Right lobe of liver (tissue), 6 donors: ENCODE data around the gene BLOC1S5. TPM values are rescaled to one million over a fixed set of nuclear protein-coding genes. Genes with fewer than 3 reads are reported as not detected.

ENCODE experiments used
- ATAC-seq, 4 donors: fragments of 200-7000 bp; cut with Tn5 transposase; one replicate each; pipeline ENCODE4 v1.9.1; 2020; ENCODE audit warnings: mild to moderate bottlenecking in 4 of 4, moderate library complexity in 4 of 4
- DNase-seq, 3 donors: peaks; one replicate each; pipeline ENCODE4 v3.0.0-alpha.2; 2020
- H3K27ac ChIP-seq, 3 donors: fragments of 200-600 bp; one replicate each; pipeline ENCODE4 v1.8.0; 2022
- H3K27me3 ChIP-seq, 2 donors: fragments of 200-600 bp; one replicate each; pipeline ENCODE4 v1.8.0; 2022
- H3K36me3 ChIP-seq, 4 donors: fragments of 200-600 bp; sonication (generic) in 1 of 4; one replicate each; pipeline versions ENCODE4 v1.5.1 to v1.8.0; 2017 to 2022; ENCODE audit warnings: control low read depth in 1 of 4
- H3K4me1 ChIP-seq, 4 donors: fragments of 200-600 bp; sonication (generic) in 1 of 4; one replicate each; pipeline versions ENCODE4 v1.5.1 to v1.8.0; 2017 to 2022; ENCODE audit warnings: control low read depth in 1 of 4
- H3K4me3 ChIP-seq, 3 donors: fragments of 200-600 bp; one replicate each; pipeline ENCODE4 v1.8.0; 2022
- H3K9me3 ChIP-seq, 4 donors: fragments of 200-600 bp; sonication (generic) in 1 of 4; one replicate each; pipeline versions ENCODE4 v1.5.1 to v1.8.0; 2017 to 2022; ENCODE audit warnings: control low read depth in 1 of 4
- POLR2A ChIP-seq: fragments of 450-650 bp; IDR thresholded peaks from one replicate; pipeline ENCODE4 v1.6.1; 2017; ENCODE audit warnings: antibody characterized with exemption, mild to moderate bottlenecking
- WGBS: methylation state at CpG from one replicate; pipeline ENCODE4 v1.1.6; 2018; ENCODE audit warnings: low coverage, low lambda C conversion rate; ENCODE audit not compliant: insufficient coverage; ENCODE audit errors: missing lambda C conversion rate; 5-methylcytosine and 5-hydroxymethylcytosine counted together
- intact Hi-C, 2 donors: fragments of 100-400 bp; cut with DNase I; formaldehyde crosslinking; loops; one replicate each; pipeline versions ENCODE4 v1.11.2 to v1.14.1; 2022
- total RNA-seq, 6 experiments: library from RNA; depleted of rRNA in 2 of 6; stranded (reverse); fragments of >200 nt in 2 of 6; fragmentation: NEBNext Ultra II Directional in 3 of 6; extraction: Animal tissue kit (Norgen Biotek cat#: 25700) in 3 of 6; gene quantifications; one replicate each; pipeline versions ENCODE4 v1.1.0 to v1.2.4, GENCODE V29; 2016 to 2023
- TF ChIP-seq, protein P1 (sequence below), 4 donors: fragments of 200-600 bp in 3 of 4; fragments of 450-650 bp in 1 of 4; IDR thresholded peaks; one replicate each; pipeline versions ENCODE4 v1.5.1 to v1.8.0; 2016 to 2022; ENCODE audit warnings: antibody characterized with exemption in 4 of 4, mild to moderate bottlenecking in 2 of 4
- donor health status: DM: no; HTN: yes; CAD: no.
- donor health status: DM: no; HTN: no; CAD: no.
- donor health status: DM: no; HTN: no; CAD: no.
- donor health status: DM: no; HTN: yes; CAD: no.
- donor health status: DM: no; HTN: yes; CAD: no.

The BLOC1S5 gene
- total RNA-seq, 6 experiments from 2014 or later, result 4.4 to 10.7 (median 7.4) TPM

DNA sequence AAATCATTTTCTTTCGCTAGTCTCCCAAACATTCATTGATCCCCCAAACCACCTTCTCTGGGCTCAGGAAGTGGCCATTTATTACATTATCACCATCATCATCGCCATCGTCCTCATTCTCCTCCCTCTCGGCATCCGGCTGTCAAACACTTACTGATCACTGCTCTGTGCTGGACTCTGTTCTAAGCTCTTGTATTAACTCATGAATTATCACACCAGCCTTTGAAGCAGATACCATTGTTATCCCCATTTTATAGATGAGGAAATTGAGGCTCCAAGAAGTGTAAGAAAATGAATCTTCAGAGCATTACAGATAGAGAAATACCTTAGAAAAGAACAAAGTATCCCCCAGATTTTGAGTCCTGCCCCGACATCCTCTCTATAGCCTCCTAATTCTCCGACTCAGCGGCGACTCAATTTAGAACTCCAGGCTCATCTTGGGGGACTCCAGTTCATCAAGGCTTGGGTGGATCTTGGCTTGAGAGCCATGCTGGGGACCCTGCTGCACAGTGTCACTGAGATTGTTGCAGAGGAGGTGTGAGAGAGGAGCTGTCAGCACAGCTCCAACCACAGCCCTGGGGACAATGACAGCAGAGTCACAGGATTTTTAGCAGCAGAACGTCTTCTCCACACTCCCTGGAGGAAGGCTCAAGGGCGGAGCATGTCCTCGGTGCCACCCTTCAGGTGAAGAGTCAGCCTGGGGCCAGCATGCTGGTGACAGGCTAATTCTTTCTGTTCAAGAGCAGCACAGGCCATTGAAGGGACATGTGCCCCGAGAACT, 44.8 kb upstream of the BLOC1S5 start:
- TF ChIP-seq, protein P1, sequence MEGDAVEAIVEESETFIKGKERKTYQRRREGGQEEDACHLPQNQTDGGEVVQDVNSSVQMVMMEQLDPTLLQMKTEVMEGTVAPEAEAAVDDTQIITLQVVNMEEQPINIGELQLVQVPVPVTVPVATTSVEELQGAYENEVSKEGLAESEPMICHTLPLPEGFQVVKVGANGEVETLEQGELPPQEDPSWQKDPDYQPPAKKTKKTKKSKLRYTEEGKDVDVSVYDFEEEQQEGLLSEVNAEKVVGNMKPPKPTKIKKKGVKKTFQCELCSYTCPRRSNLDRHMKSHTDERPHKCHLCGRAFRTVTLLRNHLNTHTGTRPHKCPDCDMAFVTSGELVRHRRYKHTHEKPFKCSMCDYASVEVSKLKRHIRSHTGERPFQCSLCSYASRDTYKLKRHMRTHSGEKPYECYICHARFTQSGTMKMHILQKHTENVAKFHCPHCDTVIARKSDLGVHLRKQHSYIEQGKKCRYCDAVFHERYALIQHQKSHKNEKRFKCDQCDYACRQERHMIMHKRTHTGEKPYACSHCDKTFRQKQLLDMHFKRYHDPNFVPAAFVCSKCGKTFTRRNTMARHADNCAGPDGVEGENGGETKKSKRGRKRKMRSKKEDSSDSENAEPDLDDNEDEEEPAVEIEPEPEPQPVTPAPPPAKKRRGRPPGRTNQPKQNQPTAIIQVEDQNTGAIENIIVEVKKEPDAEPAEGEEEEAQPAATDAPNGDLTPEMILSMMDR (IDR thresholded peaks at IDR 0.05), result no peak
- no peak for TF ChIP-seq POLR2A
- ATAC-seq (no peak), DNase-seq (no peak)
- Histone ChIP-seq H3K27me3 (no peaks in the 10 kb centered on the region), H3K27ac (no peak overlapping the region), H3K36me3 (no peaks in the 10 kb centered on the region), H3K9me3 (no peaks in the 10 kb centered on the region), H3K4me1 (no peaks in the 10 kb centered on the region), H3K4me3 (no peak overlapping the region)
- intact Hi-C loops, result no loop called here
- WGBS, result 86% methylated on average over 11 of the region's 13 CpGs

DNA sequence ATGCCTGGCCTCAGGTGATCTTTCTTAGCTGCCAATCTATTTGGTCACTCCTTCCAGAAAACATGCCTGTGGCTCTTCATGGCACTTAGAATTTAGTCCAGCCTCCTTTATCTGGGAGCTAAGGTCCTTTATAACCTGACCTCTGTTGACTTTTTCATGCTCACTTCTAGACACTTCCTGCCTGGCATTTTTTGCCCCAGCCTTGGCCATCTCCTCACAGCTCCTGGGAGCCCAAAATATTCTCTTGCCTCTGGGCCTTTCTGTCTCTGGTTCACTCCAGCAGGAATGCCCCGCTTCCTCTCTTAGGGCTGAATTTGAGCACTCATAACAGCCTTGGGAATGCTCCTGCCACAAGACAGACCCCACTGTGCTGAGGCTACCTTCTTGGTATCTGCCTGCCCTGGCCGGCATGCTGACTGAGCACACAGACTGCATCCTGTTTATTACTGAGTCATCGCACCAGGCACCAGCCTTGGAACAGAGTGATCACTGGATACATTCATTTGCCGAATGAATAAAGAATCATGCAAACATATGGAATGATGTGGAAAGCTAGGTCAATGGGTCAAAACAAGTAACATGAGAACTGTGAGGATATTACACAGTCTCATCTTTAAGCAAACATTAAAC, 44.0 kb upstream of the BLOC1S5 start:
- no peak for TF ChIP-seq POLR2A
- TF ChIP-seq, protein P1 (IDR thresholded peaks at IDR 0.05), result no peak
- no peaks in the 10 kb centered on the region for H3K4me1 ChIP-seq
- no peak overlapping the region for H3K27ac ChIP-seq
- ATAC-seq (peak; percentile 28 to 82 (median 58)), DNase-seq (no peak)
- H3K36me3 ChIP-seq, result no peaks in the 10 kb centered on the region
- WGBS, result 68% methylated on average over 4 of the region's 4 CpGs
- intact Hi-C loops, result no loop called here
- no peaks in the 10 kb centered on the region for H3K27me3 ChIP-seq
- no peaks in the 10 kb centered on the region for H3K9me3 ChIP-seq
- H3K4me3 ChIP-seq, result no peak overlapping the region

DNA sequence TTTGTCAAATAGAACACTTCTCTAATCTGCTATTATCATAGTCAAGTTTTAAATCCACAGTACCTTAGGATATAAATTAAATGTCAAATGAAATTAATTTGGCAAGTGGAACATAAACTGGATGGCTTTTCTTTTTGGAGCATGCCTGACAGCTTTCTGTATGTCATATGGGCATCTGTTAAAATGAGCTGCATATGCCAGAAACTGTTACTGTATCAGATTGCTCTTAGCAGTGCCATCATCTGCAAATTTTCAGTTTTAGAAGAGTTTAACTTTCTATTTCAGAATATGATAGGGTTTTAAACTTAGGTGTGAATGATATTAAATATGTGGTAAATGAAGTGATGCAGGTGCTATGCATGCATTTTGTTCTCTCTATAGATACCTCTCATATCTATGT, 41.6 kb upstream of the BLOC1S5 start:
- Histone ChIP-seq H3K27ac (no peak overlapping the region), H3K27me3 (no peaks in the 10 kb centered on the region), H3K36me3 (no peaks in the 10 kb centered on the region), H3K4me3 (no peak overlapping the region), H3K9me3 (no peaks in the 10 kb centered on the region), H3K4me1 (peaks cover 0 to 4% (median 0%) of the 10 kb centered on the region in 4 donors)
- TF ChIP-seq, protein P1 (IDR thresholded peaks at IDR 0.05), result no peak
- intact Hi-C loops, result no loop called here
- no peak for DNase-seq
- no peak for ATAC-seq

DNA sequence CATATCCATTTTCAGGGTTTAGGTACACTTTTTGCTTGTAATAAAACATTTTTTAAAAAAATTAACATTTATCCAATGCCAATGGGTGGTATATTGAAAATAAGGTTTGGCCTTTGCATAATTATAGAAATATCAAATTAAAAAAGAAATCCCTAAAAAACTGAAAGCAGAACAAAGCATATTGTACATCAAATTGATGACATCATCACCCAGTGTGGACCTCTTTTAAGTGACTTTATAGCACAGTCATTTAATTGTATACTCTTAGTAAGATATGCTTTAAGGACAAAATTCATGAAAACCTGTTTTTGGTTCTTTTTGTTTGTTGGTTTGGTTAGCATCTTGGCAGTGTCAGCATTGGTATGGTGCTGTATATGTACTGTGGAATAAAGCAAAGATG, 39.5 kb upstream of the BLOC1S5 start:
- DNase-seq (no peak), ATAC-seq (no peak)
- intact Hi-C loops, result no loop called here
- H3K4me3 ChIP-seq, result no peak overlapping the region
- H3K9me3 ChIP-seq, result no peaks in the 10 kb centered on the region
- H3K36me3 ChIP-seq, result no peaks in the 10 kb centered on the region
- H3K4me1 ChIP-seq, result peaks cover 0 to 8% (median 0%) of the 10 kb centered on the region in 4 donors
- H3K27ac ChIP-seq, result no peak overlapping the region
- TF ChIP-seq, protein P1 (IDR thresholded peaks at IDR 0.05), result no peak
- no peak for TF ChIP-seq POLR2A
- no peaks in the 10 kb centered on the region for H3K27me3 ChIP-seq
